ENCODE data around the gene TPRX1.
"Not testable (repeated sequence)": the region's sequence is repeated elsewhere in the genome, so short reads cannot be mapped to it uniquely, and the experiment has no call there.

The TPRX1 gene

DNA sequence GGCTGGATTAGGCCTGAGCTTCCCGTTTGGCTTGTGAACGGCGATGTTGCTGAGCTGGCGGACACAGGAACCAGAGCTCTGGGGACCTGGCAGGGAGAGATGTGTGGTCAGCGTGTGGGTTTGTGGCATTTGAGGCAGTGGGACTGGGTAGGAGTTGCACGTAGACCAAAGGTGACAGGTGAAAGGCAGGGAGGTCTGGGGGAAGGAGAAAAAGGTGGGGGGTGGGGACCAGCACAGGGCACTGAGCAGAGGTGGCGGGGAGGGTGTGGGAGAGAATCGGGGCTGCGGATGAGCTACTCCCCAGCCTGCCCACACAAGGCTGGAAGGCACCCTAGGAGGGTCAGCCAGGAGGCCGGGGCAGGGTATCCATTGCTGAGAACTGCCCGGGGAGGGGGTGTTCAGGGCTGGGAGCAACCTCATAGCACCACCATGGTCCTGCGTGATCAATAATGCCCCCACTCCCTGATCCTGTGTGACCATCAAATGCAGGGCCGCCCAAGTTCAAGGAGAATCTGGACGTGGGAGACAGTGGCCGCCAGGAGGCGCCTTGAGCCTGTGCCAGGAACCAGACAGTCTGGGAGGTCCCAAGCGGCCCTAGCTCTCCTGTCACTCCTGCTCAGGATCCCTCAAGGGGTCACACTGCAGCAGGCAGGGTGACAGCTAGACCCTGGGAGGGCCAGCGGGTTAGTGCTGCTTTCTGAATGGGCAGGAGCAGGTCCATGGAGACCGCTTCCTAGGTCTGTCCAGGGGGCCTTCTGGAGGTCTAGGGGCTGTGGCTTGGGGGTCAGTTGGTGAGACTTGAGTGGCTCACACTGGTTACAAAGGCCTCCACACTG is 38.6 kb downstream of the TPRX1 start:
- DNase-seq = peak; percentile 77

DNA sequence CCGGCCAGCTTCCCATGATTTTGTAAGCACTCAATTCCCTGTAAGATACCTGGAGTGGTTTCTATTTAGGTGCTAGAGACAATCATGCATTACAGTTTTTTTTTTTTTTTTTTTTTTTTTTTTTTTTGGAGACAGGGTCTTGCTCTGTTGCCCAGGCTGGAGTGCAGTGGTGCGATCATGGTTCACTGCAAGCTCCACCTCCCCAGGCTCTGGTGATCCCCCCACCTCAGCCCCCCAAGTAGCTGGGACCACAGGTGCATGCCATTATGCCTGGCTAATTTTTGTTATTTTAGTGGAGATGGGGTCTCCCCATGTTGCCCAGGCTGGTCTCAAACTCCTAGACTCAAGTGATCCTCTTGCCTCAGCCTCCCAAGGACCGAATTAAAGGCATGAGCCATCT is 39.6 kb downstream of the TPRX1 start:
- not testable (repeated sequence) for DNase-seq

DNA sequence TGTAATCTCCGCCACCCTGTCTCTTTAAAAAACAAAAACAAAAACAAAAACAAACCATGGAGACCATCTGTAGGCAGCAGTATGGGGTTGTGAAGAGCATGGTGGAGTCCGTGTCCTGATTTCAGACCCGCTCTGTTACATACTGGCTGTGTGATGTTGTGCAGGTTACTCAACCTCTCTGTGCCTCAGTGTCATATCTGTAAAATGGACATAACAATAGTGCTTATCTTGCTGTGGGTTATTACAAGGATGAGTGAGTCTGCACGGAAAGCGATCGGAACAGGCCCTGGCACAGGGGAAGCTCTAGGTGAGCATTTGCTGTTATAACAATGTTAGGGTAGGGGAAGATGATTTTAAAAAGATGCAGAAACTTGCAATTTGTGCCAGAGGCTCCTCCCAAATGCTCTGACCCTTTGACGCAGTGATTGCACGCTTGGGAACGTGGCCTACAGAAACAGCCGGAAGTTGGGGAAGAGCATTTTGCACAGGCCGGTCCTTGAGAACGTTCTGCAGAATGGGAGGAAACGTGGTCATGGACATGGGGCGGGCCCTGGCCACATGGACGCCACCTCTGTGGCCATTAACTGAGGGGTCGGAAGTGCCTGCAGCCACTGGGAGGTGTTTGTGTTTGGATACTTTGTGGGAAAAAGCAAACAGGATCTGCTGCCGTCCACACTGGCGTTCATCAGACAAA is 41.6 kb downstream of the TPRX1 start:
- no peak for DNase-seq

- DNase-seq = no peak
Observed at GRCh38 chr19:47762151-47762550, 42.2 kb downstream of the TPRX1 start.

DNA sequence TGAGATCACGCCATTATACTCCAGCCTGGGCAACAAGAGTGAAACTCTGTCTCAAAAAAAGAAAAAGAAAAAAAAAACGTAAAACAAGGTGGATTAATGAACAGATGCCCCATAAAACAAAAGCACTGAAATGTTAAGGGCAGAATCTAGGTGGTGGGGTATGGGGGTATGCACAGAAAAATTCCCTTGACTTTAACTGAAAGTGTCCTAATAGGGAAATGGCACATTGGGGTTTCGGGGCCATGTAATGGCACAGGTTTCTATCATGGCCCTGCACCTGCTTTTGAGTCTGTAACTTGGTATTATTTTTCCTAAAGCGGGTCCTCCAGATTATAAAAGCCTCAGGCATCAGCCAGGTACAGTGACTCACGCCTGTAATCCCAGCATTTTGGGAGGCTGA is 42.8 kb downstream of the TPRX1 start:
- no peak for DNase-seq

- DNase-seq = no peak
Observed at GRCh38 chr19:47760632-47760999, 43.7 kb downstream of the TPRX1 start.

DNA sequence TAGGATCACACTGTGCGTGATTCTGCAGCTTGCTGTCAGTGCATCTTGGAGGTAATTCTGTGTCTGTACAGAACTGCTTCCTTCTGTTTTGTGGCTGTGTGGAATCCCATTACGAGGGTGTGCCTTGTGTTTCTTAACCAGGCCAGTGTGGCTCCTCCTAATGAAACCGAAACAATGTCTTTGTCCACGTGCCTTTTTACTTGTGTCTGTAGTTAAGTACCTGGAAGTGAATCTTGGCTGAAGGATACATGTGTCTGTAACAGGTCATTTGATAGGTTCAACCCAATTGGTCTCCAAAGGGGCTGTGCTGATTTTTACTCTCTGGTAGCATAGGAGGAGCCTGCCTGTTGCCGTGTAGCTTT is 45.9 kb downstream of the TPRX1 start:
- DNase-seq = no peak

- DNase-seq = no peak
Observed at GRCh38 chr19:47757617-47758442, 46.5 kb downstream of the TPRX1 start.

GRCh38 chr19:47756953-47757608 is 47.3 kb downstream of the TPRX1 start:
- DNase-seq = no peak

DNA sequence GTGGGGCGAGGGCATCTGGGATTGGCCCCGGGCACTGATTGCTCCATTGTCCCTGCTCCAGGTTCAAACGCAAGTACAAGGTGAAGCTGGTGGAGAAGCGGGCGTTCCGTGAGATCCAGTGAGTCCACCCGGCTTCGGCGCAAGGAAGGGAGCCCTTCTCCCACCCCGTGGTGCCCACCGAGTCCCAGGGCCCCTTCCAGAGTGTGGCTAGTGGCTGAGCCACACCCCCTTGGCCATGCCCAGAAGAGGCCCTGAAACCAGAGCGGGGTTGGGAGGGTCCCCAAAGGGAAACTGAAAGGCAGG is 47.8 kb downstream of the TPRX1 start:
- DNase-seq = no peak

- DNase-seq = no peak
Observed at GRCh38 chr19:47755762-47756626, 48.4 kb downstream of the TPRX1 start.

DNA sequence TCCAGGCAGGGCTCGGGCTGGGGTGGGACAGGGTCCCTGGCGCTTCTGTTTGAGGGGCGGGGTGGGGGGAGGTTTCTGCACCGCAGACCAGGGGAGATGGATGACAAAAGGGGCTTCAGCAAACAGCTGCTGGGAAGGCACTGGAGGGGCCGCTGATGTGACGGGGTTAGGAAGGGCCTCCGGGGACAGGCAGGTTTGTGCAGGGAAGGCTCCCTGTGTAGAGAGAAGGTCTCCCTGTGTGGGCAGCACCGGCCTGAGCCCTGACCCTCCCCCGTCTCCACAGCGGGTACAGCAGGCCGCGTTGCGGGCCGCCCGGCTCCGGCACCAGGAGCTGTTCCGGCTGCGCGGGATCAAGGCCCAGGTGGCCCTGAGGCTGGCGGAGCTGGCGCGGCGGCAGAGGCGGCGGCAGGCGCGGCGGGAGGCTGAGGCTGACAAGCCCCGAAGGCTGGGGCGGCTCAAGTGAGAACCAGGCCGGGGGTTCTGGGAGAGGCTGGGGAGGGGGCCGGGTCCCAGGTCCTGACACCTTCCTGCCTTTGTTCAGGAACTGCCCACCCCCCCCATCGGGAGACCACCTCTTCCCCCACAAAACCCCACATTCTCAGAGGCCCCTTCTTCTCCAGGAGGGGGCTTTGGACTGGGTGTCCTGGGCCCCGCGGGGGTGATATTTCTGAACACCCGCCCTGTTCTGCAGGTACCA is 49.1 kb downstream of the TPRX1 start:
- no peak for DNase-seq

GRCh38 chr19:47754206-47755064 is 49.9 kb downstream of the TPRX1 start:
- DNase-seq = no peak

GRCh38 chr19:47752440-47753211 is 51.7 kb downstream of the TPRX1 start:
- no peak for DNase-seq

Data from OCI-M1 (cell line).